MM.1S (cell line): ENCODE results near the gene GALNT5.

Experiments used
- EZH2 ChIP-seq: fragments of 300-600 bp; sonication (generic); optimal IDR thresholded peaks from 2 replicates; pipeline ENCODE3; 2017; ENCODE audit warnings: low read depth, mild to moderate bottlenecking, antibody characterized with exemption, low read length, mixed read lengths
- EZH2phosphoT487 ChIP-seq: fragments of 300-600 bp; sonication (generic); IDR thresholded peaks from 2 replicates; pipeline ENCODE4 v1.6.1; 2018; ENCODE audit warnings: antibody characterized with exemption, low read length
- TF ChIP-seq, protein P1 (sequence below): fragments of 300-600 bp; sonication (generic); IDR thresholded peaks from 2 replicates; pipeline ENCODE4 v1.5.1; 2016; ENCODE audit warnings: antibody characterized with exemption, low read length, mixed read lengths

DNA sequence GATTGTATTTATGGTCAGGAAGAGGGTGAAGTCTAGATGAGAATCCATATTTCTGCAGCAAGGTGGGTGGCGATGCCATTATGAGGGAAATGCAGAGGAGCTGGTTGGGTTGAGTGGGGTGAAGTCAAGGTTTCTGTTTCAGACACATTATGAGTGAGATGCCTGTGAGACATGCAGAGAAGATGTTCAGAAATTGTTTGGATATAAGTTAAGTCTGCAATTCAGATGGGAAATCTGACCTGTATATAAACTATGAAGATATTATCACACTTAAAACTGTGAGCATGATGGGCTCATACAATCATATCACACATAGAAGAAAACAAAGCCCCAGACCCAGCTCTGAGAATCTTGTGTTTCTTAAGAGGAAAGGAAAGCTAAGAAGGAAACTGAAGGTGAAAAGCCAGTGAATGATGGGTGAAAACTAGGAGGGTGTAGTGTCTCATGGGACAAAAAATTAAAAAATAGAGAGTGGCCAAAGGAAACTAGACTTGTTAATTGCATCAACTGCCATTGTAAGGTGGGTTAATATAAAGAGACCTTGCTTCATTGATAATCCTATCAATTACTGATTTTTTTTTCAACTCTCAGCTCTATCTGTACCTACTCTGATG is 14.2 kb downstream of the GALNT5 start:
- TF ChIP-seq, protein P1, sequence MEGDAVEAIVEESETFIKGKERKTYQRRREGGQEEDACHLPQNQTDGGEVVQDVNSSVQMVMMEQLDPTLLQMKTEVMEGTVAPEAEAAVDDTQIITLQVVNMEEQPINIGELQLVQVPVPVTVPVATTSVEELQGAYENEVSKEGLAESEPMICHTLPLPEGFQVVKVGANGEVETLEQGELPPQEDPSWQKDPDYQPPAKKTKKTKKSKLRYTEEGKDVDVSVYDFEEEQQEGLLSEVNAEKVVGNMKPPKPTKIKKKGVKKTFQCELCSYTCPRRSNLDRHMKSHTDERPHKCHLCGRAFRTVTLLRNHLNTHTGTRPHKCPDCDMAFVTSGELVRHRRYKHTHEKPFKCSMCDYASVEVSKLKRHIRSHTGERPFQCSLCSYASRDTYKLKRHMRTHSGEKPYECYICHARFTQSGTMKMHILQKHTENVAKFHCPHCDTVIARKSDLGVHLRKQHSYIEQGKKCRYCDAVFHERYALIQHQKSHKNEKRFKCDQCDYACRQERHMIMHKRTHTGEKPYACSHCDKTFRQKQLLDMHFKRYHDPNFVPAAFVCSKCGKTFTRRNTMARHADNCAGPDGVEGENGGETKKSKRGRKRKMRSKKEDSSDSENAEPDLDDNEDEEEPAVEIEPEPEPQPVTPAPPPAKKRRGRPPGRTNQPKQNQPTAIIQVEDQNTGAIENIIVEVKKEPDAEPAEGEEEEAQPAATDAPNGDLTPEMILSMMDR: no peak
- TF ChIP-seq EZH2 (no peak), EZH2phosphoT487 (no peak)
